NT2/D1 (cell line): ENCODE results near the gene ARHGEF25.
"Not testable (repeated sequence)": the region's sequence is repeated elsewhere in the genome, so short reads cannot be mapped to it uniquely, and the experiment has no call there.

Experiments
- DNase-seq: peaks from one replicate; pipeline ENCODE4 v3.0.0-alpha.2; 2011; ENCODE audit warnings: low read depth, low spot score
- H3K27me3 ChIP-seq: 2 replicates; pipeline ENCODE4 v1.6.0; 2011; ENCODE audit warnings: mild to moderate bottlenecking; ENCODE audit not compliant: insufficient read length, insufficient read depth
- H3K36me3 ChIP-seq: 2 replicates; pipeline ENCODE4 v1.6.1; 2011; ENCODE audit warnings: mild to moderate bottlenecking, low read length, mixed read lengths; ENCODE audit not compliant: insufficient read depth, insufficient read length
- H3K4me1 ChIP-seq: 2 replicates; pipeline ENCODE4 v1.5.1; 2011; ENCODE audit not compliant: insufficient read depth, insufficient read length
- H3K4me3 ChIP-seq: 2 replicates; pipeline ENCODE4 v1.5.1; 2011; ENCODE audit warnings: low read depth; ENCODE audit not compliant: insufficient read length
- H3K9ac ChIP-seq: 2 replicates; pipeline ENCODE4 v1.6.0; 2011; ENCODE audit warnings: low read depth; ENCODE audit not compliant: insufficient read length
- H3K9me3 ChIP-seq: 2 replicates; pipeline ENCODE4 v1.5.1; 2011; ENCODE audit warnings: mild to moderate bottlenecking, low read length; ENCODE audit not compliant: insufficient read depth
- SUZ12 ChIP-seq: IDR thresholded peaks from 2 replicates; pipeline ENCODE4 v1.6.1; 2011; ENCODE audit not compliant: insufficient read length, insufficient read depth; ENCODE audit errors: extremely low read depth
- YY1 ChIP-seq: IDR thresholded peaks from 2 replicates; pipeline ENCODE4 v1.6.1; 2011; ENCODE audit not compliant: insufficient read length, insufficient read depth
- ZNF274 ChIP-seq: IDR thresholded peaks from 2 replicates; pipeline ENCODE4 v1.6.1; 2011; ENCODE audit warnings: mild to moderate bottlenecking, low read depth, low read length

The ARHGEF25 gene

DNA sequence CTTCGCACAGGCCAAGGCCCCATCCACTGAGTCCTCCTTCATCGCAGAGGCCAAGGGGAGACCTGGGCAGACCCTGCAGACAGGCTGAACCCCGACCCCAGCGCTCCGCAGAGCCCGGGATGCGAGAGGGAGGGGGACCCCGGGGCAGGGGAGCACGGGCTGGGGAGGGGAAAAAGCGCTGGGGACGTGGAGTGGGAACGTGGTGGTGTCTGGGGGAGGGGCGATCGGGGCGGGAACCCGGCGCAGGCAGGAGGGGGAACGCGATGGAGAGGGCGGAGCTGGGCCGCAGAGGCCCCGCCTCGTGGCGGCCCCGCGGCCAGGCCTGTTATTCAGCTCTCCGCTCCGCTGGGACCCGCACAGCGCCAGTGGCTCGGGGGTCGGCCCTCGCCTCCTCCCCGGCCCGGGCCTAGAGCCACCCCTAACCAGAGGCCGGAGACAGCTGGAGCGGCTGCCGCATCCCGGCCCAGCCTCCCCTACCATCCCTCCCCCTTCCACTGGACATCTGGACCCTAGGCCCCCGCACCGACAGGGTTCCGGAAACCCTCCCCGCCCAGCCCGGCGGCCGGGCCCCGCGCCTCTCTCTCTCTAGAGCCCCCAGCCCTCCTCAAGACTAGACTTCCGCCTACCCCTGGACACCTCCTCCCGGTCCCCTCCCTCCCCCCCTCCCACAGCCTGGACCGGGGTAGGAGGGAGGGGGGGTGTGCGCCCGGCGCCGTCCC is at the start of gene ARHGEF25:
Gene ARHGEF25, plus strand, starts transcription at position 328 of the 719 bp plus-strand sequence. CDS start 460 bp downstream, outside the sequence.
- Histone ChIP-seq H3K4me1 (peaks cover 19% of the 10 kb centered on the region), H3K36me3 (peaks cover 60% of the 10 kb centered on the region), H3K9me3 (no peaks in the 10 kb centered on the region), H3K4me3 (peak within 1 kb of the TSS; percentile 60), H3K9ac (peak within 1 kb of the TSS; percentile 81), H3K27me3 (no peaks in the 10 kb centered on the region)
- TF ChIP-seq ZNF274 (no peak), SUZ12 (no peak), YY1 (no peak)
- DNase-seq, result no peak

DNA sequence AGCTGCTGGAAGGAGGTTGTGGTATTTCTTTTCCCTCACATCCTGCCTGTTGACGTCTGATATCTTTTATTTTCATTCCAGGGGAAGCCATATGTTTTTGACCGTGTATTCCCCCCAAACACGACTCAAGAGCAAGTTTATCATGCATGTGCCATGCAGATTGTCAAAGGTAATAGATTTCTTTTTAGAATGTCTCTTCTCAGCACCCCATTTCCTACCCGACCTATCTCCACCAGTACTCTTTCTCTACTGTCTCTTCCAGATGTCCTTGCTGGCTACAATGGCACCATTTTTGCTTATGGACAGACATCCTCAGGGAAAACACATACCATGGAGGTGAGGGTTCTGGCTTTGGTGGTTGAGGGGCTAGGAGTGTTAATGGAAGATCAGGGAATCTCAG is 47.9 kb upstream of the ARHGEF25 start:
- no peak for DNase-seq
- no peaks in the 10 kb centered on the region for H3K36me3 ChIP-seq
- H3K9ac ChIP-seq, result no peak overlapping the region
- TF ChIP-seq YY1 (no peak), ZNF274 (no peak), SUZ12 (no peak)
- no peak overlapping the region for H3K4me3 ChIP-seq
- no peaks in the 10 kb centered on the region for H3K27me3 ChIP-seq
- no peaks in the 10 kb centered on the region for H3K4me1 ChIP-seq
- no peaks in the 10 kb centered on the region for H3K9me3 ChIP-seq

DNA sequence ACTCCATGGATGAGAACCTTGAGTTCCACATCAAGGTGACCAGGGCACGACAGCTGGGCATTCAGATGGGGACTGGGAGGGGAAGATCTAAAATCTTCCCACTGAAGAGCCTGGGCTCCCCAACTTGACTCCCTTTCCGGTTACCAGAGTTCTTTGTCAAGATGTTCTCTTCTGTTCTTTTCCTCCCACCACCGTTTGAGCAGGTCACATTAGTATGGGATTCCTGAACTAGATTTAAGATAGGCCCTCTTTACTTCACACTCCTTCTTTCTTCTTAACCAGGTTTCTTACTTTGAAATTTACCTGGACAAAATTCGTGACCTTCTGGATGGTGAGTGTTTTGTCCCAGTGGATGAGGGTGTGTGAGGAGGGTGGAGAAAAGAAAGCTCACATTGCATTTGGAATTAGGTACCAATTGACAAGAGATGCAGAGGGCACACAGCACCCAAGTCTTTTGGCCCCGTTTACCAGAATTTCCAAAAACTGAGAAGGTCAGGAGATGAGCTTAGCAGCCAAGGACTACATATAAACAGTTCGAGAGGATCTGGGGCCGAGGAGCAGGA is 47.0 kb upstream of the ARHGEF25 start:
- Histone ChIP-seq H3K27me3 (no peaks in the 10 kb centered on the region), H3K36me3 (no peaks in the 10 kb centered on the region), H3K9ac (no peak overlapping the region), H3K9me3 (no peaks in the 10 kb centered on the region), H3K4me3 (no peak overlapping the region), H3K4me1 (no peaks in the 10 kb centered on the region)
- no peak for DNase-seq
- TF ChIP-seq ZNF274 (no peak), SUZ12 (no peak), YY1 (no peak)

DNA sequence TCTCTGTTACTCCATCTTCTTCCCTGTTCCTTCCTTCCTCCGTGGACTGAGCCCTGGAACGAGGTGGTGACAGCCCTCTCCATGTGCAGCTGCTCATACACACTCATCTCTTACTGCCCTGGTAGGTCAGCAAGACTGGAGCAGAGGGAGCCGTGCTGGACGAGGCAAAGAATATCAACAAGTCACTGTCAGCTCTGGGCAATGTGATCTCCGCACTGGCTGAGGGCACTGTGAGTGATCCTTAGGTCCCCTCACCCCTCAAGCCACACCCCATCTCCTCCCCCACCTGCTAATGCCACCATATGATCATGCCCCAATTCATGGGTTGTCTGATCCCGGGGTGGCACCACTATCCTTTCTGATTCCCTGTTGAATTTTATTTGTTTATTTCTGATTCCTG is 42.4 kb upstream of the ARHGEF25 start:
- Histone ChIP-seq H3K36me3 (peaks cover 10% of the 10 kb centered on the region), H3K9me3 (no peaks in the 10 kb centered on the region), H3K4me1 (no peaks in the 10 kb centered on the region), H3K4me3 (no peak overlapping the region), H3K27me3 (no peaks in the 10 kb centered on the region), H3K9ac (no peak overlapping the region)
- no peak for DNase-seq
- no peak for TF ChIP-seq YY1
- TF ChIP-seq SUZ12, result no peak
- TF ChIP-seq ZNF274, result no peak

DNA sequence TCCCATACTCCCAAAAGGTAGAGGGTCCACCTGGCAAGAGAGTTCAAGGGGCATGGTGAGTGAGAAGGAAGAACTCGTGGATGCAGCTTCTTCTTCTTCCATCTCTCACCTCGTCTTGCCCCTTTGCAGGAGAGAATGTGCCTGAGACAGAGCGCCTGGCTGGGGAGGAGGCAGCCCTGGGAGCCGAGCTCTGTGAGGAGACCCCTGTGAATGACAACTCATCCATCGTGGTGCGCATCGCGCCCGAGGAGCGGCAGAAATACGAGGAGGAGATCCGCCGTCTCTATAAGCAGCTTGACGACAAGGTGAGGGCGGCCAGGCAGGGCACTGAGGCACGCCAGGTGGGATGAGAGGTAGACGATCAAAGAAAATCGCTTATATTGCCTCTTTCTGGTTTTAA is 41.4 kb upstream of the ARHGEF25 start:
- Histone ChIP-seq H3K36me3 (peaks cover 10% of the 10 kb centered on the region), H3K4me1 (no peaks in the 10 kb centered on the region), H3K9me3 (no peaks in the 10 kb centered on the region), H3K4me3 (no peak overlapping the region), H3K9ac (no peak overlapping the region), H3K27me3 (no peaks in the 10 kb centered on the region)
- DNase-seq, result no peak
- TF ChIP-seq YY1, result no peak
- no peak for TF ChIP-seq ZNF274
- TF ChIP-seq SUZ12, result no peak

DNA sequence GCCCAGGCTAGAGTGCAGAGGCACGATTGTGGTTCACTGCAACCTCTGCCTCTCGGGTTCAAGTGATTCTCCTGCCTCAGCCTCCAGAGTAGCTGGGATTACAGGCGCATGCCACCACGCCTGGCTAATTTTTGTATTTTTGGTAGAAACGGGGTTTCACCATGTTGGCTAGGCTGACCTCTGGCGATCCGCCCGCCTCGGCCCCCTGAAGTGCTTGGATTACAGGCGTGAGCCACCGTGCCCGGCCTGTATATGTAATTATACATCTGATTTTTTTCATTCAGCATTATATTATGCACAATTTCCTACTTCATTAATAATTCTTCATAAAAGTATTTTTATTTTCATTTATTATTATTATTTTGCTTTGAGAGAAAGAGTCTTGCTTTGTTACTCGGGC is 40.8 kb upstream of the ARHGEF25 start:
- not testable (repeated sequence) for H3K9ac ChIP-seq, DNase-seq, H3K4me1 ChIP-seq, H3K27me3 ChIP-seq, H3K9me3 ChIP-seq, H3K4me3 ChIP-seq
- H3K36me3 ChIP-seq, result peaks cover 10% of the 10 kb centered on the region

DNA sequence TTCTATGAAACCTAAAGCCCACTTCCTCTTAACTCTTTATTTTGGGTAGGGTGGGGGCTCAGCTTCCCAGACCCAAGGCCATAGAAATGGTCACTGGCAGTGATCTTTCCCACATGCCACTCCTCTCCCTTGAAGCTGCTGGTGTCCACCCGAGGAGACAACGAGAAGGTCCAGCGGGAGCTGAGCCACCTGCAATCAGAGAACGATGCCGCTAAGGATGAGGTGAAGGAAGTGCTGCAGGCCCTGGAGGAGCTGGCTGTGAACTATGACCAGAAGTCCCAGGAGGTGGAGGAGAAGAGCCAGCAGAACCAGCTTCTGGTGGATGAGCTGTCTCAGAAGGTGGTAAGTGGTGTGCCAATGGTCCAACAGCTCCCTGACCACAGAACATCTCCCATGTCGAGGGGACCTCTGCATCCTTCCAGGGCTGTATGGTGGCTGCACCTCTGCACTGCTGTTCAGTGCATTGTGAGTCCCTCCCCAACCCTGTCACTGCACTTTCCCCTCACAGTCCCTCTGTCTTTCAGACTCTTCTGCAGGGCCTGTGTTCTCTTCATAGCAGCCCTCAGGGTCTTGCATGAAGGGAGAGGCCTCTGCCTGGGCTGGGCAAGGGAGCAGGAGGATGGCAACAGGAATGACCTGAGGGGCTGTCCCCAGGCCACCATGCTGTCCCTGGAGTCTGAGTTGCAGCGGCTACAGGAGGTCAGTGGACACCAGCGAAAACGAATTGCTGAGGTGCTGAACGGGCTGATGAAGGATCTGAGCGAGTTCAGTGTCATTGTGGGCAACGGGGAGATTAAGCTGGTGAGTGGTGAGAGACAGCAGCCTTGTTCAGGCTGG is 39.1 kb upstream of the ARHGEF25 start:
- Histone ChIP-seq H3K4me1 (no peaks in the 10 kb centered on the region), H3K9me3 (no peaks in the 10 kb centered on the region), H3K36me3 (peaks cover 19% of the 10 kb centered on the region), H3K9ac (no peak overlapping the region), H3K4me3 (no peak overlapping the region), H3K27me3 (no peaks in the 10 kb centered on the region)
- DNase-seq, result no peak
- TF ChIP-seq ZNF274 (no peak), YY1 (no peak), SUZ12 (no peak)
